Activated B cell treated with CpG ODN at 0.5 μM for 24 hours (primary cell): ENCODE data around the gene GRK7. TPM values are rescaled to one million over a fixed set of nuclear protein-coding genes. Genes with fewer than 3 reads are reported as not detected.

Source experiments
- ATAC-seq: fragments of 200-7000 bp; cut with Tn5 transposase; one replicate; pipeline ENCODE4 v1.10.0; 2021; ENCODE audit warnings: low read depth, mild to moderate bottlenecking, moderate library complexity
- CTCF ChIA-PET: fragments of 350-600 bp; sonication (Branson Sonifier 250); formaldehyde crosslinking; loops from one replicate; lab custom pipeline; 2021; ENCODE audit warnings: antibody characterized with exemption; lab: Charles Lee
- POLR2A ChIA-PET: fragments of 350-600 bp; sonication (Branson Sonifier 250); formaldehyde crosslinking; loops from one replicate; lab custom pipeline; 2021; ENCODE audit warnings: antibody characterized with exemption; lab: Charles Lee
- DNase-seq: peaks from one replicate; pipeline ENCODE4 v3.0.0; 2022
- H3K27ac Mint-ChIP-seq: one replicate; pipeline ENCODE4 v1.8.0; 2020; ENCODE audit warnings: mixed read lengths
- H3K27me3 Mint-ChIP-seq: one replicate; pipeline ENCODE4 v1.8.0; 2021; ENCODE audit warnings: mixed read lengths
- H3K36me3 Mint-ChIP-seq: one replicate; pipeline ENCODE4 v1.8.0; 2021; ENCODE audit warnings: low read depth, mixed read lengths
- H3K4me1 Mint-ChIP-seq: one replicate; pipeline ENCODE4 v1.8.0; 2021; ENCODE audit warnings: mixed read lengths
- H3K4me3 Mint-ChIP-seq: one replicate; pipeline ENCODE4 v1.8.0; 2020; ENCODE audit warnings: mild to moderate bottlenecking, mixed read lengths
- H3K9me3 Mint-ChIP-seq: one replicate; pipeline ENCODE4 v1.8.0; 2020; ENCODE audit warnings: mixed read lengths
- CTCF ChIP-seq: fragments of 200-600 bp; IDR thresholded peaks from one replicate; pipeline ENCODE4 v1.8.0; 2022; ENCODE audit warnings: antibody characterized with exemption, mild to moderate bottlenecking
- intact Hi-C: fragments of 100-400 bp; cut with micrococcal nuclease; formaldehyde crosslinking; loops from one replicate; pipeline ENCODE4 v1.15.1; 2024
- total RNA-seq: library from RNA; stranded (reverse); gene quantifications from 2 replicates; pipeline ENCODE4 v1.2.3, GENCODE V29; 2022

The GRK7 gene
- total RNA-seq, 1 donor from 2014 or later = not detected

- intact Hi-C loops = no loop called here
- Mint-ChIP-seq H3K9me3 (no peaks in the 10 kb centered on the region), H3K27me3 (no peaks in the 10 kb centered on the region), H3K4me1 (peaks cover 6% of the 10 kb centered on the region), H3K36me3 (no peaks in the 10 kb centered on the region), H3K27ac (no peak overlapping the region), H3K4me3 (no peak overlapping the region)
- ATAC-seq (no peak), DNase-seq (no peak)
- CTCF ChIA-PET = no interaction called here
- POLR2A ChIA-PET = no interaction called here
- TF ChIP-seq CTCF = no peak
These were observed 27.0 kb downstream of the GRK7 start for GRCh38 chr3:141790171-141790570.

DNA sequence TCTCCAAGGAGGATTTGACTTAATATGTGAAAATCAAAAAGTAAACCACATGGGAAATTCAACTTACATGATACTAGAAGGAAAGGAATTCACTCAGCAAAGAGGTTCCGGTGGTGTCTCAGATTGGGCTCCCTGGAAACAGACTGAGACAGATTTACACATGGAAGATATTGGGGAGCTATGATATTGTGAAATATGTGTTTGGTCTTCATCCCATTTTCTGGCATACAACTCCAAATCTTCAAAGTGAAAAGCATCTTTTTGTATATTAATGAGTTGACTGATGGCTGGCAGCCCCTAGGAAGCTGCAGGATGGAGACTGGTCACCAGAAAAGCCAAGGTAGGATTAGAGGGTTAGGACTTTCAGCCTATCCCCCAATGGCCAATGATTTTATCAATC, 29.3 kb downstream of the GRK7 start:
- DNase-seq (no peak), ATAC-seq (no peak)
- CTCF ChIA-PET = no interaction called here
- intact Hi-C loops = no loop called here
- peaks cover 27% of the 10 kb centered on the region for H3K4me1 Mint-ChIP-seq
- no peak overlapping the region for H3K27ac Mint-ChIP-seq
- H3K36me3 Mint-ChIP-seq = no peaks in the 10 kb centered on the region
- TF ChIP-seq CTCF = no peak
- POLR2A ChIA-PET = interaction anchor here (0.6 kb wide), 1 partner anchor 42 kb away, joined by 5 read pairs; no protein-coding TSS in a partner anchor
- no peaks in the 10 kb centered on the region for H3K27me3 Mint-ChIP-seq
- H3K4me3 Mint-ChIP-seq = no peak overlapping the region
- no peaks in the 10 kb centered on the region for H3K9me3 Mint-ChIP-seq

GRCh38 chr3:141793476-141794260, 30.5 kb downstream of the GRK7 start:
- Mint-ChIP-seq H3K4me1 (peaks cover 34% of the 10 kb centered on the region), H3K9me3 (no peaks in the 10 kb centered on the region), H3K27me3 (no peaks in the 10 kb centered on the region), H3K4me3 (no peak overlapping the region), H3K27ac (no peak overlapping the region), H3K36me3 (no peaks in the 10 kb centered on the region)
- POLR2A ChIA-PET = interaction anchor here (0.5 kb wide), 1 partner anchor 53 kb away, joined by 4 read pairs; no protein-coding TSS in a partner anchor
- CTCF ChIA-PET = no interaction called here
- no peak for DNase-seq
- no peak for ATAC-seq
- no peak for TF ChIP-seq CTCF
- intact Hi-C loops = no loop called here

DNA sequence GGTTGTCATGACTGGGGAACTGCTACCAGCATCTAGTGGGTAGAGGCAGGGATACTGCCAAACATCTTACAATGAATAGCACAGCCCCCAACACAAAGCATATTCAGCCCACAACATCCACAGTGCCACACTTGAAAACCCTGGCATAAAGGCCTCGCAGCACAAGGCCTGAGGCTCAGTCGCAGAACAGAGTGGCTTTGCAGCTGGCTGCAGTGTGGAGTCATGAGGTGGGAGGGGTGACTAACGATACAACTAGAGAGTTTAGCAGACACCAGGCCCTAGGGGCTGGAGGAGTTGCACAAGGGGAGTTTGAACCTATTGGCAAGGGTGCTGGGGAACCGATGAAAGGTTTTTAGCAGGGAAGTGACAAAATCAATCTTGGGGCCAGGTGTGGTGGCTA, 32.1 kb downstream of the GRK7 start:
- ChIA-PET CTCF (no interaction called here), POLR2A (interaction anchor here (0.6 kb wide), 1 partner anchor 59 kb away, joined by 3 read pairs; no protein-coding TSS in a partner anchor)
- H3K9me3 Mint-ChIP-seq = no peaks in the 10 kb centered on the region
- ATAC-seq (no peak), DNase-seq (no peak)
- no peak for TF ChIP-seq CTCF
- H3K36me3 Mint-ChIP-seq = no peaks in the 10 kb centered on the region
- H3K4me1 Mint-ChIP-seq = peaks cover 34% of the 10 kb centered on the region
- peaks cover 2% of the 10 kb centered on the region for H3K27me3 Mint-ChIP-seq
- H3K4me3 Mint-ChIP-seq = no peak overlapping the region
- H3K27ac Mint-ChIP-seq = no peak overlapping the region
- intact Hi-C loops = no loop called here

DNA sequence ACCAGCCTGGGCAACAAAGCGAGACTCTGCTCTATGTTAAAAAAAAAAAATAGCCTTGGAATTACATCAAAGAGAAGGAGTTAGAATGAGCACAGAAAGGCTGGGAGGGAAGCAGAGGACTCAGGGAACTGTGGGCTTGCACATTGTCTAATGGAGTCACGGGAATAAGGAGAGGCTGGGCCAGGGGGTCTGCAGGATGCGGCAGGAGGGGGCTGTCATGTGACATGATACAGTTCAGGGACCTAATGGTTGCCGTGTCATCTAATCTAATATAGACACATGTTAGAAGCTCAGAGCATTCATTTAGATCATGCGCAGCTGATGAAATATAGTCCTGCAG, 32.5 kb downstream of the GRK7 start:
- ChIA-PET CTCF (interaction anchor here (2.9 kb wide), 1 partner anchor 80 kb away, joined by 8 read pairs; no protein-coding TSS in a partner anchor), POLR2A (no interaction called here)
- Mint-ChIP-seq H3K27me3 (peaks cover 2% of the 10 kb centered on the region), H3K27ac (peak overlapping the region; percentile 85), H3K36me3 (no peaks in the 10 kb centered on the region), H3K9me3 (no peaks in the 10 kb centered on the region), H3K4me3 (no peak overlapping the region), H3K4me1 (peaks cover 34% of the 10 kb centered on the region)
- intact Hi-C loops = loop anchor here (1.0 to 2.0 kb wide), 3 partner anchors 57 to 233 kb away; partner anchors contain the start of genes ATP1B3 and RNF7
- no peak for TF ChIP-seq CTCF
- DNase-seq = no peak
- ATAC-seq = no peak
